HG03097 (cell line): ENCODE data around the gene ZNF22.

ENCODE experiments used
- ATAC-seq: cut with Tn5 transposase; IDR thresholded peaks from one replicate; pipeline ENCODE4 v1.9.1; 2021; ENCODE audit not compliant: unreplicated experiment, low FRiP score

ZNF22 gene

GRCh38 chr10:44975431-44976331, 25.0 kb upstream of the ZNF22 start:
- no peak for ATAC-seq

DNA sequence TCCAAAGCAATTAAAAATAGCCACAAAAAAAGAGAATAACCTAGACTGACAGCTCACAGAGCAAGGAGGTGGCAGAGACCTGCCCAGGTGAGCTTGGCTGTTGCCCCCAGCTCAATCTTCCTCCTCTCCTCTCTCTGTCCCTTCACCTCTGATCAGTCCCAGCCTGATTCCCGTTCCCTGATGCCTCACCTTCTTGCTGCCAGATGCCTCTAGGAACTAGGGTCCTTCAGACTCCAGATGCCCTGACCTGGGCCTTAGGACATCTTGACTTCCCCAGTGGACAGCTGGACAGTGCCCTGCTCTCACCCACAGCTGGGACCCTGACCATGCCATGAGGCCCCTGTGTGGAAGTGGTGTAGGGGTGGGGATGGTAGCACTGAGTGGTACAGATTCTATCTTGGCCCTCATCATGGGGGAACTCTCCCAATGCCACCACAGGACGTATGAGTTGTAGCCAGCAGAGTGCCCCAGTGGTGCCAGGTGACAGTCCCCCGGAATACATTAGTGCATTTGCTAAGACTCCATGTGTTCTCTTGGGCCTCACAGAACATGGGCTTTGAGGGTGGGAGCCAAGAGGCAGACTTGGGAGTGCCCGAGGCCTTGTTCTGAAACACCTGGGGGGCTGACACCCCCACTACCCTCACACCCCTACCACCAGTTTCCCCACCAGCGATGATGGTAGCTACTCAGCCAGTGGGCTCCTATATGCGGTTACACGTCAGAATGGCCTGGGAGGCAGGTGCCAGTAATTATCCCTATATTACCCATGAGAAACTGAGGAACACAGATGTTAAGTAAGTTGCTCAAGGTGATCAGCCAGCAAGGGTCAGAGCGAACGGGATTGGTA, 24.1 kb upstream of the ZNF22 start:
- no peak for ATAC-seq

GRCh38 chr10:44977287-44978212, 23.2 kb upstream of the ZNF22 start:
- no peak for ATAC-seq

DNA sequence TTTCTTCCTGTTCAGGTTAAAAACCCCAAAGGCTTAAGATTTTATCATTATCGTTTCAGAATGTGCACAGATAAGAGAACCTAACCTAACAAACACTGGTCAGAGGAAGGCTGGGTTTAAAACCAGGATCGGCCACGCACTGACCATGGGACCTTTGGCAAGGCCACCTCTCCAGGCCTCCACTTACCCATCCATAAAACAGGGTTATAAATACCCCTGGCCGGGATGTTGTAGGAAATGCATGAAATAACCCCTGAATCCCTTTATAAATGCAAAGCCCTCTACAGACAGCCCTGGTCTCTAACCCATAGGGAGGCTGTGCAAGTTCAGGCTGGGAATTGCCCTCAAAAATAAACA, 22.5 kb upstream of the ZNF22 start:
- ATAC-seq, result no peak

DNA sequence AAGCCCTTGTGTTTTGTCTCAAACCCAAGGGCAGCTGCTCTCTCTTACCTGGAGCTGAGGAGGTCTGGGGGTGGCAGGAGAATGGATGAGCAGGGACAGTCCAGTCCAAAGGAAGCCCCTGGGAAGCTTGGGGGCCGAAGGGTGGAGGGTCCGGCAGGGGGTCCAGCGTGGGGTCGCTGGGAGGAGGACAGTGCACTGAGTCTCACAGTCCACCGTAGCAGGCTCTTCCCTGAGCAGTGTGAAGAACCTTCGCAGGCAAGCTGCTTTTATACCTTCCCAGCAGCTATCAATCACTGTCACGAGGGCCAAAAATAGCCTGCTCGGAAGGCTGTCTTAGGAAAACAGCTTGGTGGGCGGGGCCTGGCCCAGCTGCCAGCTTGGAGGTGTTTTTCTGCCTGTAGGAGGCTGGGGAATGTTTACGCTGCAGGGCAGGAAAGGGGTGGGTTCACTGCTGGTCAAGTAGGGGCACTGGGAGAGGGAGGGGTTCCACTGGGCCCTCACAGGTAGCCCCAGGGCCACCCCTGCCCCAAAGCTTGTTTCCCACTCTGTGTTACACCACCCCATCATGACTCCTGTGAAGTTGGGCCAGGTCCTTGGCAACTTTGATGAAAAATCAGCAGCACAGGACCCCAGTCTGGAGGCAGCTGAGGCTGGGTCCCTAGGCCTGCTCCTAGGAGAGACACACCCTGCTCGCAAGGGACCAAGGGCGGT, 22.0 kb upstream of the ZNF22 start, which contains the start of gene DEPP1:
DEPP1 (minus strand) TSS at position 240 of the 711 bp plus-strand sequence. CDS start 779 bp downstream, outside the sequence.
- peak; percentile 35 for ATAC-seq

- no peak for ATAC-seq
Observed at GRCh38 chr10:44979281-44980191, 21.2 kb upstream of the ZNF22 start.

- no peak for ATAC-seq
Observed at GRCh38 chr10:44980309-44981171, 20.2 kb upstream of the ZNF22 start.

- ATAC-seq, result no peak
Observed at GRCh38 chr10:44981172-44982113, 19.3 kb upstream of the ZNF22 start.

GRCh38 chr10:44982114-44982460, 18.6 kb upstream of the ZNF22 start:
- no peak for ATAC-seq

DNA sequence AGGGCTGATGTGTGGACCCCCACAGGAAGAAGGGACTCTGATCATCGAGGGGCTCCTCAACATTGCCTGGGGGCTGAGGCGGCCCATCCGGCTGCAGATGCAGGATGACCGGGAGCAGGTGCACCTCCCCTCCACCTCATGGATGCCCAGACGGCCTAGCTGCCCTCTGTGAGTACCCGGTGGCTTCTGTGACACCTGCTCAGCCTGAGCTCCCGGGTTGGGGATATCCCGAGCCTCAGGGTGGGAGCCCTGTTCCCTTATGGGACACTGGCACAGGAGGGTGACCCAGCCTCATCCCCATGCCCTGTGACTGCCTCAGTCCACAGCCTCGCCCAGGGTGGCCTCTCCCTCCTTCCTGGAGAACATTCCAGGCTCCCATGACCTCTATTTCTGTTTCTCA, 18.2 kb upstream of the ZNF22 start:
- no peak for ATAC-seq

DNA sequence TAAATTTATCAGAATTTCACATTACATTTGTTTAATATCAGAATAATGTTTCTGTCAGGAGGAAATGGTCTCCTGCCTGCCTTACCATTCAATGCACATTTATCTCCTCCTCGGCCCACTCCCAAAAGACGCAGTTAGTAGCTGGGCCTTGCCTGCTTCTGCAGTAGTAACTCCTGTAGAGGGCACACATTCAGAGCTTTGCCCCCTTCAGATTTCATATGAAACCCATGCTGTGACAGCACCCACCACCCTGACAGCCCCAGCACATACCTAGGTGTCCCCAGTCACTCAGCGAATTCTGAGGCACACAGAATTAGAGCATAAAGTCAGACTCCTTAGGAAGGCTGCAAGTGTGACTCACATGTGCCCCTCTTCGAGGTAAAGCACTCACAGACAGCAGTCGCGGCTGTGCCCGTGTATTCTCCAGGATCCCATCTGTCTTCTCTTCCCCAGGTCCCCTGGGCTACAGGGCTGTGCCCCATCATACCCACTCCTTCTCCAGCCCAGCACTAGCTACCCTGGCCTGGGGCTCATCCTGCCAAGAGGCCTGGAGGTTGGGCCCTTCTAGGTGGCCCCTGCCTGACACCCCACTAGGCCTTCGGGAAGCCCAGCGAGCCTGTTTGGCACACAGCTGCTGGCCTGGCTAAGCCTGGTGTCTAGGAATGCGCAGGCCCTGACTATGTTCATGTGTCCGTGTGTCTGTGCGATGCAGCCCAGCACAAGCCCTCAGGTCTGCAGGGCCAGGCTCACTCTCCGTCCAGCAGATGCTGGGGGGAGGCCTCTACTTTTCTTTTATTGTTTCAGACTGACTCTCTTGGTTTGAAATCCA, 17.4 kb upstream of the ZNF22 start:
- ATAC-seq, result no peak

DNA sequence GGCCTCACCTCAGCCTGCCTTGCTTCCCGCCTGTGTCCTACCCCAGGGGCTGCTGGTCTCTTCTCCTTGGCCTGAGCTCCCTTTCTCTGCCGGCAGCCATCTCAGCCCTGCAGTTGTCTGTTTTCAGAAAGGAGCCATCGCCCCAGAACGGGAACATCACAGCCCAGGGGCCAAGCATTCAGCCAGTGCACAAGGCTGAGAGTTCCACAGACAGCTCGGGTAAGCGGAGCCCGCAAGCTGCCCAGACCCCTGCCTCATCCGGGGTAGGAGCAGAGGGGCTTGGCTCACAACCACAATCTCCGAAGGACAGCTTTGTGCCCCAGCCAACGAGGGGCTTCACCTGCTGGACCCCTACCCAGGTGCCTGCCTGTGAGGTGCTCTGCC, 16.8 kb upstream of the ZNF22 start:
- ATAC-seq, result no peak

- ATAC-seq, result no peak
Observed at GRCh38 chr10:44984671-44985101, 16.0 kb upstream of the ZNF22 start.

DNA sequence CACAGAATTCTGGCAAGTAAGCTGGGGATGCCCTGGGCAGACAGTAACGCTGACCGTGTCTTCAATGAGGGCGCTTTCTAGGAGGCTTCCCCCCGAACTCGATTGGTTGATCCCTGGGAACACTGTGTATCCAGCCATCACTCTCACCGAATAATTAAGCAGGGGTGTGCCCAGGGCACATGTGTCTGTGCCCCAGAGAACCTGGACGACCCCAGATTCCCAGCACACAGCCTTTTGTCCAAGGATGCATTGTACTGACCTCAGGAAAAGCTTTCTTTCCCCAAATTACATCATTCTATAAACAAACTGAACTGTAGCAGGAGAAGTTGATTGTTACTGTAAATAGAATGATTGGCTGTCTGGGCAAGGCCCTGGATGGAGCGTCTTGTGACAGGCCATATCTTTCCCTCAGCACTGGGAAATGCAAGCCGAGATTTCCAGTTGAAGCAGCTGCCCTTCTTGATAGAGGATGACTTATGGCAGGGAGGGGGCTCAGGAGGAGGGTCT, 15.5 kb upstream of the ZNF22 start:
- ATAC-seq, result no peak

GRCh38 chr10:44986179-44986578, 14.5 kb upstream of the ZNF22 start:
- ATAC-seq, result no peak

DNA sequence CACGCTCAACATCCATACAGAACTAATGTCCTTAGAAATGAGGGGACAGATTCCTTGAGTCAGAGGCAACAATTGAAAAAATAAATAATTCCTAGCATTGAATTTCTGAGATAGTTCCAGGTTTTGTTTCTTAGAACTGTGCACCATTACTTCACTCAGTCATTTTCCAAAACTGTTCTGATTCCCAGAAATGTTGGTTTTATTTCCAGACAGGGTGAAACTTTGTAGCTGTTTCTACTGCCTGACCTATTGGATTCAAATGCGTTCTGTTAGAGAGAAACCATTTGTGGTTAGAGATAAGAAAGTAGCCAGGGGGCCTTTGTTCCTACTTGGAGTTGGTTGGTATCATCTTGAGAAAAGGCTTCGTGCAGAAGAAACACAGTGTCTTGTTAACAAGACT, 14.1 kb upstream of the ZNF22 start:
- ATAC-seq, result no peak
